Cortex of kidney (tissue), 1 donor: ENCODE measurements around the gene SH3GL1.

ENCODE experiments used
- DNase-seq: peaks from one replicate; lab custom pipeline; 2025; lab: John Stamatoyannopoulos, UW

Gene SH3GL1

GRCh38 chr19:4431808-4432674 lies 31.7 kb upstream of the SH3GL1 start:
- no peak for DNase-seq

- no peak for DNase-seq
Observed at GRCh38 chr19:4431296-4431695, 30.9 kb upstream of the SH3GL1 start.

- DNase-seq, result no peak
Observed at GRCh38 chr19:4430760-4431159, 30.4 kb upstream of the SH3GL1 start.

GRCh38 chr19:4429771-4430171 lies 29.4 kb upstream of the SH3GL1 start:
- DNase-seq, result no peak

GRCh38 chr19:4429256-4429655 lies 28.9 kb upstream of the SH3GL1 start:
- no peak for DNase-seq

- DNase-seq, result no peak
Observed at GRCh38 chr19:4428326-4428975, 28.1 kb upstream of the SH3GL1 start.

- no peak for DNase-seq
Observed at GRCh38 chr19:4425537-4425936, 25.2 kb upstream of the SH3GL1 start.

GRCh38 chr19:4423416-4424126 lies 23.2 kb upstream of the SH3GL1 start:
- no peak for DNase-seq

- DNase-seq, result no peak
Observed at GRCh38 chr19:4416268-4416667, 15.9 kb upstream of the SH3GL1 start.

GRCh38 chr19:4415352-4415751 lies 15.0 kb upstream of the SH3GL1 start:
- no peak for DNase-seq

GRCh38 chr19:4414800-4415321 lies 14.5 kb upstream of the SH3GL1 start:
- DNase-seq, result no peak

GRCh38 chr19:4414144-4414799 lies 13.9 kb upstream of the SH3GL1 start:
- no peak for DNase-seq

GRCh38 chr19:4413588-4413987 lies 13.2 kb upstream of the SH3GL1 start:
- DNase-seq, result no peak

- DNase-seq, result no peak
Observed at GRCh38 chr19:4409123-4409933, 9.0 kb upstream of the SH3GL1 start.

GRCh38 chr19:4406626-4407025 lies 6.3 kb upstream of the SH3GL1 start:
- no peak for DNase-seq

- DNase-seq, result no peak
Observed at GRCh38 chr19:4405977-4406376, 5.6 kb upstream of the SH3GL1 start.

- DNase-seq, result no peak
Observed at GRCh38 chr19:4403005-4403761, 2.8 kb upstream of the SH3GL1 start.

GRCh38 chr19:4402171-4403004 lies 2.0 kb upstream of the SH3GL1 start, which contains the start of gene CHAF1A:
CHAF1A (plus strand) TSS chr19:4402640; CDS start chr19:4402763, 123 bp downstream.
- DNase-seq, result no peak

GRCh38 chr19:4401769-4402170 lies 1.4 kb upstream of the SH3GL1 start:
- DNase-seq, result no peak

GRCh38 chr19:4399812-4400134 lies 574 bp downstream of the SH3GL1 start:
- no peak for DNase-seq
